Thoracic aorta (tissue), 2 donors: Measurements from ENCODE around the gene C10orf95. TPM values are rescaled to one million over a fixed set of nuclear protein-coding genes. Genes with fewer than 3 reads are reported as not detected.

Source experiments
- ATAC-seq: fragments of 150-250 bp; one replicate; pipeline ENCODE4 v1.8.0; 2017; ENCODE audit warnings: low read depth; ENCODE audit not compliant: insufficient number of reproducible peaks, low FRiP score
- DNase-seq: peaks from one replicate; pipeline ENCODE4 v3.0.0-alpha.2; 2020; ENCODE audit warnings: low spot score
- H3K27ac ChIP-seq, 2 donors: fragments of 200-600 bp; sonication (generic); 1 replicate in 1 of 2; 2 replicates in 1 of 2; pipeline ENCODE4 v1.5.1; 2016; ENCODE audit warnings: mild to moderate bottlenecking in 2 of 2, moderate library complexity in 2 of 2
- H3K27me3 ChIP-seq: fragments of 200-600 bp; sonication (generic); replicated peaks from 2 replicates; pipeline ENCODE4 v1.6.0; 2016; ENCODE audit warnings: mild to moderate bottlenecking; ENCODE audit not compliant: insufficient read depth
- H3K36me3 ChIP-seq: fragments of 200-600 bp; sonication (generic); one replicate; pipeline ENCODE4 v1.5.1; 2016
- H3K4me1 ChIP-seq, 2 donors: fragments of 200-600 bp; sonication (generic); 1 replicate in 1 of 2; 2 replicates in 1 of 2; pipeline versions ENCODE4 v1.5.1 to v1.6.0; 2016; ENCODE audit warnings: low read depth in 2 of 2, mild to moderate bottlenecking in 1 of 2; ENCODE audit not compliant: control insufficient read depth in 1 of 2
- H3K4me3 ChIP-seq: fragments of 200-600 bp; sonication (generic); 2 replicates; pipeline ENCODE4 v1.5.1; 2016; ENCODE audit warnings: mild to moderate bottlenecking
- H3K9me3 ChIP-seq: fragments of 200-600 bp; sonication (generic); 2 replicates; pipeline ENCODE4 v1.5.1; 2016
- total RNA-seq, 2 donors: library from RNA; depleted of rRNA; stranded (reverse); fragments of >200 nt; gene quantifications; one replicate each; pipeline versions ENCODE4 v1.1.0 to v1.2.3, GENCODE V29; 2016
- TF ChIP-seq, protein P1 (sequence below): fragments of 200-600 bp; sonication (generic); IDR thresholded peaks from one replicate; pipeline ENCODE4 v1.5.1; 2019; ENCODE audit warnings: antibody characterized with exemption

The C10orf95 gene
- total RNA-seq, 2 donors from 2014 or later, result not detected

DNA sequence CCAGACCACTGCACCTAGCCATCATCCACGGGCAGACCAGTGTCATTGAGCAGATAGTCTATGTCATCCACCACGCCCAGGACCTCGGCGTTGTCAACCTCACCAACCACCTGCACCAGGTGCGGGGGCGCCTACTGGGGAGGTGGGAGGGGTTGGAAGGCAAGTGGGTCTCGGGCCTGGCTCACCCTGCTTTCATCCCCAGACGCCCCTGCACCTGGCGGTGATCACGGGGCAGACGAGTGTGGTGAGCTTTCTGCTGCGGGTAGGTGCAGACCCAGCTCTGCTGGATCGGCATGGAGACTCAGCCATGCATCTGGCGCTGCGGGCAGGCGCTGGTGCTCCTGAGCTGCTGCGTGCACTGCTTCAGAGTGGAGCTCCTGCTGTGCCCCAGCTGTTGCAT, 51.3 kb downstream of the C10orf95 start:
- no peak overlapping the region for H3K27ac ChIP-seq
- TF ChIP-seq, protein P1, sequence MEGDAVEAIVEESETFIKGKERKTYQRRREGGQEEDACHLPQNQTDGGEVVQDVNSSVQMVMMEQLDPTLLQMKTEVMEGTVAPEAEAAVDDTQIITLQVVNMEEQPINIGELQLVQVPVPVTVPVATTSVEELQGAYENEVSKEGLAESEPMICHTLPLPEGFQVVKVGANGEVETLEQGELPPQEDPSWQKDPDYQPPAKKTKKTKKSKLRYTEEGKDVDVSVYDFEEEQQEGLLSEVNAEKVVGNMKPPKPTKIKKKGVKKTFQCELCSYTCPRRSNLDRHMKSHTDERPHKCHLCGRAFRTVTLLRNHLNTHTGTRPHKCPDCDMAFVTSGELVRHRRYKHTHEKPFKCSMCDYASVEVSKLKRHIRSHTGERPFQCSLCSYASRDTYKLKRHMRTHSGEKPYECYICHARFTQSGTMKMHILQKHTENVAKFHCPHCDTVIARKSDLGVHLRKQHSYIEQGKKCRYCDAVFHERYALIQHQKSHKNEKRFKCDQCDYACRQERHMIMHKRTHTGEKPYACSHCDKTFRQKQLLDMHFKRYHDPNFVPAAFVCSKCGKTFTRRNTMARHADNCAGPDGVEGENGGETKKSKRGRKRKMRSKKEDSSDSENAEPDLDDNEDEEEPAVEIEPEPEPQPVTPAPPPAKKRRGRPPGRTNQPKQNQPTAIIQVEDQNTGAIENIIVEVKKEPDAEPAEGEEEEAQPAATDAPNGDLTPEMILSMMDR, result no peak
- no peaks in the 10 kb centered on the region for H3K9me3 ChIP-seq
- ATAC-seq (no peak), DNase-seq (no peak)
- H3K4me3 ChIP-seq, result peak overlapping the region; percentile 85
- H3K27me3 ChIP-seq, result no peaks in the 10 kb centered on the region
- H3K4me1 ChIP-seq, result peaks cover 12 to 27% of the 10 kb centered on the region in 2 donors
- peaks cover 12% of the 10 kb centered on the region for H3K36me3 ChIP-seq

Other genes starting within 250 kb of the C10orf95 start
- gene ELOVL3, start 225.2 kb downstream of the C10orf95 start, total RNA-seq, result not detected
- gene PITX3, start 210.0 kb downstream of the C10orf95 start, total RNA-seq, result not detected
- 10 to 100 TPM; 38.1 to 44.9 TPM for gene GBF1, start 206.0 kb downstream of the C10orf95 start, total RNA-seq
- 10 to 100 TPM; 26.8 to 40.9 TPM for gene NFKB2, start 55.8 kb downstream of the C10orf95 start, total RNA-seq
- under 1 TPM in 1 of 2 donors, not detected in 1; 0.21 TPM for gene PSD, start 32.8 kb downstream of the C10orf95 start, total RNA-seq
- 10 to 100 TPM; 19.8 to 24.0 TPM for gene FBXL15, start 30.7 kb downstream of the C10orf95 start, total RNA-seq
- 10 to 100 TPM; 40.8 to 53.2 TPM for gene CUEDC2, start 19.0 kb downstream of the C10orf95 start, total RNA-seq
- 100 to 1,000 TPM in 1 of 2 donors, 10 to 100 TPM in 1; 98.0 to 116 TPM for gene ACTR1A, start 51.2 kb upstream of the C10orf95 start, total RNA-seq
- gene SUFU, start 52.4 kb upstream of the C10orf95 start, total RNA-seq, result 1 to 10 TPM; 4.6 to 7.6 TPM
- gene TRIM8, start 192.9 kb upstream of the C10orf95 start, total RNA-seq, result 100 to 1,000 TPM; 154 to 192 TPM